ENCODE results near the gene DTWD1.
"Not testable (repeated sequence)": the region's sequence is repeated elsewhere in the genome, so short reads cannot be mapped to it uniquely, and the experiment has no call there.

Gene DTWD1

DNA sequence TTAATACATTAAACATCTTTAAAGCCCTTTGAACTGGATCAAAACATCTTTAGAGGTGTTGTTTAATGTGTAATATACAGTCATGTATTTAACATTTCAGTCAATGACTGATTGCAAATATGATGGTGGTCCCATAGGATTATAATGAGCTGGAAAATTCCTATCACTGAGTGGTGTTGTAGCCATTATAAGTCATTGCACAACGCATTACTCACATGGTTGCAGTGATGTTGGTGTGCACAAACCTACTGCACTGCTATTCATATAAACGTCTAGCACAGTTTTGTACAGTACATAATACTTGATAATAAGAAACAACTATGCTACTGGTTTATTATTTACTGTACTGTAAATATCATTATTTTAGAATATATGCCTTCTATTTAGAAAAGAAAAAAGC is 75.6 kb downstream of the DTWD1 start:
- no peak for DNase-seq (ENCODE audit: low spot score in 2 of 2)
- no peaks in the 10 kb centered on the region for H3K4me1 Mint-ChIP-seq

DNA sequence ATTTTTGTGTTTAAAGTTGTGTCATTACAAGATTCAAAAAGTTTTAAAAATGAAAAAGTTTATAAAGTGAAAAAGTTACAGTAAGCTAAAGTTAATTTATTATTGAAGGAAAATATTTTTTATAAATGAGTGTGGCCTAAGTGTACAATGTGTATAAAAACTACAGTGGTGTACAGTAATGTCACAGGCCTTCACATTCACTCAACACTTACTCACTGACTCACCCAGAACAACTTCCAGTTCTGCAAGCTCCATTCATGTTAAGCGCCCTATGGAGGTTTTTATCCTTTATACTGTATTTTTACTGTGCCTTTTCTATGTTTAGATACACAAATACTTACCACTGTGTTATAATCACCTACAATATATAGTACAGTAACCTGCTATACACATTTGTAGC is 76.3 kb downstream of the DTWD1 start:
- DNase-seq (ENCODE audit: low spot score in 2 of 2): no peak
- Mint-ChIP-seq H3K27me3 (no peaks in the 10 kb centered on the region), H3K4me1 (no peaks in the 10 kb centered on the region), H3K4me3 (no peak overlapping the region), H3K27ac (ENCODE audit: low read depth) (no peak overlapping the region), H3K36me3 (ENCODE audit: insufficient read depth) (no peaks in the 10 kb centered on the region), H3K9me3 (no peaks in the 10 kb centered on the region)
- no peak for ATAC-seq (replicated peaks; ENCODE audit: extremely low read depth, poor library complexity, severe bottlenecking)

More for the DNA sequence above, 75.6 kb downstream of the DTWD1 start:
- H3K27ac Mint-ChIP-seq (ENCODE audit: low read depth): no peak overlapping the region
- H3K27me3 Mint-ChIP-seq: no peaks in the 10 kb centered on the region
- H3K9me3 Mint-ChIP-seq: no peaks in the 10 kb centered on the region
- no peaks in the 10 kb centered on the region for H3K36me3 Mint-ChIP-seq (ENCODE audit: insufficient read depth)
- no peak for ATAC-seq (replicated peaks; ENCODE audit: extremely low read depth, poor library complexity, severe bottlenecking)
- no peak overlapping the region for H3K4me3 Mint-ChIP-seq

DNA sequence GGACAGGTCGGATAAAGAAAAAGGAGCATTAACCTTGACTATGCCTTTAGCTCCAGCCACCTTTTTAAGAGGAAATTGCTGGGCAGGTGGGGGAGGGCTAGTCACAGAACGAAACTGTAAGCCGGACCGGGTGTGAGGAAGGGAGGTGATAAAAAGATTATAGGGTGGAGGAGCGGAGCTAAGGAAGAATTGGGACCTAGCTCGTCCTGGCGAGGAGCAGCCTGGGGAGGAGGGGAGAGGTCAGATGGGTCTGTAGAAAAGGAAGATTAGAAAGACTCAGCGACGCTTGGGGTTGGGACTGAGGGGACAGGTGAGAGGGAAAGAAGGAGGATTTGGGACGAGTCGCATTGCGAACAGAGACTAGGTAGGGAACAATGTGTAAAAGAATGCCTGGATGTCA is 82.1 kb downstream of the DTWD1 start:
- DNase-seq (ENCODE audit: low spot score in 2 of 2); ATAC-seq (replicated peaks; ENCODE audit: extremely low read depth, poor library complexity, severe bottlenecking); H3K9me3 Mint-ChIP-seq; H3K4me3 Mint-ChIP-seq; H3K36me3 Mint-ChIP-seq (ENCODE audit: insufficient read depth); H3K27ac Mint-ChIP-seq (ENCODE audit: low read depth); H3K27me3 Mint-ChIP-seq; H3K4me1 Mint-ChIP-seq: not testable (repeated sequence)

Measured in central memory CD8-positive, alpha-beta T cell (primary cell).